ENCODE data around the gene SLC4A4. TPM values are rescaled to one million over a fixed set of nuclear protein-coding genes. Genes with fewer than 3 reads are reported as not detected.

The SLC4A4 gene
- total RNA-seq, 1 donor from 2014 or later = 3.0 TPM

GRCh38 chr4:71400810-71401209 is 62.0 kb downstream of the SLC4A4 start:
- H3K9me3 ChIP-seq (ENCODE audit: insufficient read depth, low read depth, low read length) = no peaks in the 10 kb centered on the region
- no peaks in the 10 kb centered on the region for H4K20me1 ChIP-seq (ENCODE audit: insufficient read depth, low read length)
- H2AFZ ChIP-seq (ENCODE audit: low read depth, low read length) = no peak overlapping the region
- FAIRE-seq (no peak), DNase-seq (ENCODE audit: low read depth) (no peak)
- Mint-ChIP-seq H3K4me1 (ENCODE audit: low read depth, unreplicated experiment) (peaks cover 6% of the 10 kb centered on the region), H3K27ac (ENCODE audit: unreplicated experiment) (no peak overlapping the region), H3K4me3 (ENCODE audit: unreplicated experiment) (no peak overlapping the region), H3K9me3 (ENCODE audit: unreplicated experiment) (no peaks in the 10 kb centered on the region), H3K36me3 (ENCODE audit: low read depth, unreplicated experiment) (no peaks in the 10 kb centered on the region), H3K27me3 (ENCODE audit: low read depth, unreplicated experiment) (no peaks in the 10 kb centered on the region)
- H3K9ac ChIP-seq (ENCODE audit: low read length) = no peak overlapping the region
- H3K79me2 ChIP-seq (ENCODE audit: insufficient read depth, low read length) = no peaks in the 10 kb centered on the region
- H3K36me3 ChIP-seq (ENCODE audit: insufficient read depth, low read length) = no peaks in the 10 kb centered on the region
- no peak overlapping the region for H3K27ac ChIP-seq (ENCODE audit: low read depth, low read length)
- peaks cover 4% of the 10 kb centered on the region for H3K4me1 ChIP-seq (ENCODE audit: insufficient read depth, low read length)
- no peak overlapping the region for H3K4me3 ChIP-seq (ENCODE audit: insufficient read depth, low read depth, low read length)
- H3K27me3 ChIP-seq (ENCODE audit: insufficient read depth, low read length) = no peaks in the 10 kb centered on the region
- TF ChIP-seq CTCF (IDR thresholded peaks at IDR 0.05; ENCODE audit: insufficient read depth, low read depth, low read length) (no peak), EZH2 (IDR thresholded peaks at IDR 0.05; ENCODE audit: insufficient read depth, low read length) (no peak)
- no peak overlapping the region for H3K4me2 ChIP-seq (ENCODE audit: low read length)

DNA sequence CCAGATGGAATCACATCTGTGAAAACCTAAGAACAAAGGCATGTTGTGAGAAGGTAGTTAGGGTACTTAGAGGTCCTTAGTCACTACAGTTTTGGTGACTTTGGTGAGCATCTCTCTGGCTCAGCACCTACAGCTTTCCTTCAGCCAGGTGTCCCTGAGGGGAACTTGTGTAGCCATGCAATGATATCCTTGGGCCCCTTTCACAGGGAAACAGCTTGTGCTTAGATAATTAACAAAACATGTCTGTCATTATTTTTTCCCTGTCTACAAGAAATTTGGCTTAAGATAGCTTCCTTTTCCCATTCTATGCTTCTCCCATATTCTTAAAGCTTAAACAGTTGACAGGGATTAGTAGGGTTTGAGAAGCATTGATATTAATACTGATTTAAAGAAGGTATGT is 63.8 kb downstream of the SLC4A4 start:
- Histone ChIP-seq H3K79me2 (ENCODE audit: insufficient read depth, low read length) (no peaks in the 10 kb centered on the region), H3K9ac (ENCODE audit: low read length) (no peak overlapping the region), H3K4me2 (ENCODE audit: low read length) (no peak overlapping the region), H3K36me3 (ENCODE audit: insufficient read depth, low read length) (no peaks in the 10 kb centered on the region), H3K4me3 (ENCODE audit: insufficient read depth, low read depth, low read length) (no peak overlapping the region), H2AFZ (ENCODE audit: low read depth, low read length) (no peak overlapping the region), H4K20me1 (ENCODE audit: insufficient read depth, low read length) (no peaks in the 10 kb centered on the region), H3K4me1 (ENCODE audit: insufficient read depth, low read length) (peaks cover 7% of the 10 kb centered on the region), H3K27ac (ENCODE audit: low read depth, low read length) (no peak overlapping the region), H3K9me3 (ENCODE audit: insufficient read depth, low read depth, low read length) (no peaks in the 10 kb centered on the region), H3K27me3 (ENCODE audit: insufficient read depth, low read length) (no peaks in the 10 kb centered on the region)
- no peak for FAIRE-seq
- TF ChIP-seq EZH2 (IDR thresholded peaks at IDR 0.05; ENCODE audit: insufficient read depth, low read length) (no peak), CTCF (IDR thresholded peaks at IDR 0.05; ENCODE audit: insufficient read depth, low read depth, low read length) (no peak)
- Mint-ChIP-seq H3K27me3 (ENCODE audit: low read depth, unreplicated experiment) (no peaks in the 10 kb centered on the region), H3K4me3 (ENCODE audit: unreplicated experiment) (no peak overlapping the region), H3K4me1 (ENCODE audit: low read depth, unreplicated experiment) (peaks cover 7% of the 10 kb centered on the region), H3K27ac (ENCODE audit: unreplicated experiment) (no peak overlapping the region), H3K36me3 (ENCODE audit: low read depth, unreplicated experiment) (no peaks in the 10 kb centered on the region), H3K9me3 (ENCODE audit: unreplicated experiment) (no peaks in the 10 kb centered on the region)
- no peak for DNase-seq (ENCODE audit: low read depth)

DNA sequence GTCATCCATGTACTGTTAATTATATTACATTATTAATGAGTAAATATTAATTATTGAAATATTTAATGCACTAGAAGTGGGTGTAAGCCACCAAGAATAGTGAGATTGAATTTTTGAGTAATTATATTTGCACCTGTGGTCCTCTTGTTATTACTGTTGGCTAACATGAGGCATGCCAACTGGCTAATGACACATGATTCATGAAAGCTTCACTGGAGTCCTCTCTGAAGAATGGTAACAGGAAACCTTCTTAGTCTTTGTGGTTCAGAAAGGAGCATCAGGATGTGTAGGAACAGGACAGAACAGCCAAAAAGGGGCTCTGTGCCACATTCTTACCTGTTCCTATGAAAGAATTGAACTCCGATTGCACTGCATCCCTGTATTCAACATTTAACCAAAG is 65.2 kb downstream of the SLC4A4 start:
- Histone ChIP-seq H3K36me3 (ENCODE audit: insufficient read depth, low read length) (no peaks in the 10 kb centered on the region), H3K79me2 (ENCODE audit: insufficient read depth, low read length) (no peaks in the 10 kb centered on the region), H3K4me1 (ENCODE audit: insufficient read depth, low read length) (peaks cover 7% of the 10 kb centered on the region), H3K27me3 (ENCODE audit: insufficient read depth, low read length) (no peaks in the 10 kb centered on the region), H3K4me3 (ENCODE audit: insufficient read depth, low read depth, low read length) (no peak overlapping the region), H3K27ac (ENCODE audit: low read depth, low read length) (no peak overlapping the region), H4K20me1 (ENCODE audit: insufficient read depth, low read length) (no peaks in the 10 kb centered on the region), H3K9me3 (ENCODE audit: insufficient read depth, low read depth, low read length) (no peaks in the 10 kb centered on the region), H2AFZ (ENCODE audit: low read depth, low read length) (no peak overlapping the region), H3K9ac (ENCODE audit: low read length) (no peak overlapping the region), H3K4me2 (ENCODE audit: low read length) (no peak overlapping the region)
- TF ChIP-seq EZH2 (IDR thresholded peaks at IDR 0.05; ENCODE audit: insufficient read depth, low read length) (no peak), CTCF (IDR thresholded peaks at IDR 0.05; ENCODE audit: insufficient read depth, low read depth, low read length) (no peak)
- no peaks in the 10 kb centered on the region for H3K36me3 Mint-ChIP-seq (ENCODE audit: low read depth, unreplicated experiment)
- FAIRE-seq (peak; percentile 20), DNase-seq (ENCODE audit: low read depth) (peak; percentile 20)
- no peak overlapping the region for H3K4me3 Mint-ChIP-seq (ENCODE audit: unreplicated experiment)
- H3K27me3 Mint-ChIP-seq (ENCODE audit: low read depth, unreplicated experiment) = no peaks in the 10 kb centered on the region
- H3K9me3 Mint-ChIP-seq (ENCODE audit: unreplicated experiment) = peaks cover 4% of the 10 kb centered on the region
- H3K27ac Mint-ChIP-seq (ENCODE audit: unreplicated experiment) = no peak overlapping the region
- peaks cover 7% of the 10 kb centered on the region for H3K4me1 Mint-ChIP-seq (ENCODE audit: low read depth, unreplicated experiment)
